Spleen (tissue), 7 donors: Measurements from ENCODE around the gene HLA-G.

Experiments
- POLR2A ChIP-seq, 3 donors: fragments of 450-650 bp; IDR thresholded peaks; one replicate each; pipeline ENCODE4 v1.5.1; 2017; ENCODE audit warnings: antibody characterized with exemption in 3 of 3, mild to moderate bottlenecking in 1 of 3
- POLR2AphosphoS5 ChIP-seq, 3 donors: sonication (generic); formaldehyde crosslinking; IDR thresholded peaks; one replicate each; pipeline ENCODE4 v1.5.1; 2017; ENCODE audit warnings: antibody characterized with exemption in 3 of 3
- TF ChIP-seq, protein P1 (sequence below), 11 experiments: fragments of 200-600 bp in 7 of 11; fragments of 450-650 bp in 4 of 11; sonication (generic) in 4 of 11; IDR thresholded peaks in 8 of 11; conservative IDR thresholded peaks in 3 of 11; 1 replicate in 7 of 11; 2 replicates in 4 of 11; pipeline versions ENCODE4 v1.4.0 to v1.8.0; 2016 to 2021; ENCODE audit warnings: antibody characterized with exemption in 11 of 11, inconsistent platforms in 4 of 11, mild to moderate bottlenecking in 1 of 11
- donor health status: DM: no; HTN: no; CAD: no; lungs with moderate emphysema.
- donor health status: DM: no; HTN: no; CAD: no.
- donor health status: DM: no; HTN: no; CAD: no.

DNA sequence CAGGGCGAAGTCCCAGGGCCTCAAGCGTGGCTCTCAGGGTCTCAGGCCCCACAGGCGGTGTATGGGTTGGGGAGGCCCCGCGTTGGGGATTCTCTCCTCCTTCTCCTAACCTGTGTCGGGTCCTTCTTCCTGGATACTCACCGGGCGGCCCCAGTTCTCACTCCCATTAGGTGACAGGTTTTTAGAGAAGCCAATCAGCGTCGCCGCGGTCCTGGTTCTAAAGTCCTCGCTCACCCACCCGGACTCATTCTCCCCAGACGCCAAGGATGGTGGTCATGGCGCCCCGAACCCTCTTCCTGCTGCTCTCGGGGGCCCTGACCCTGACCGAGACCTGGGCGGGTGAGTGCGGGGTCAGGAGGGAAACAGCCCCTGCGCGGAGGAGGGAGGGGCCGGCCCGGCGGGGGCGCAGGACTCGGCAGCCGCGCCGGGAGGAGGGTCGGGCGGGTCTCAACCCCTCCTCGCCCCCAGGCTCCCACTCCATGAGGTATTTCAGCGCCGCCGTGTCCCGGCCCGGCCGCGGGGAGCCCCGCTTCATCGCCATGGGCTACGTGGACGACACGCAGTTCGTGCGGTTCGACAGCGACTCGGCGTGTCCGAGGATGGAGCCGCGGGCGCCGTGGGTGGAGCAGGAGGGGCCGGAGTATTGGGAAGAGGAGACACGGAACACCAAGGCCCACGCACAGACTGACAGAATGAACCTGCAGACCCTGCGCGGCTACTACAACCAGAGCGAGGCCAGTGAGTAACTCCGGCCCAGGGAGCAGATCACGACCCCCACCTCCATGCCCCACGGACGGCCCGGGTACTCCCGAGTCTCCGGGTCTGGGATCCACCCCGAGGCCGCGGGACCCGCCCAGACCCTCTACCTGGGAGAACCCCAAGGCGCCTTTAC is at the start of gene HLA-G:
- TF ChIP-seq, protein P1, sequence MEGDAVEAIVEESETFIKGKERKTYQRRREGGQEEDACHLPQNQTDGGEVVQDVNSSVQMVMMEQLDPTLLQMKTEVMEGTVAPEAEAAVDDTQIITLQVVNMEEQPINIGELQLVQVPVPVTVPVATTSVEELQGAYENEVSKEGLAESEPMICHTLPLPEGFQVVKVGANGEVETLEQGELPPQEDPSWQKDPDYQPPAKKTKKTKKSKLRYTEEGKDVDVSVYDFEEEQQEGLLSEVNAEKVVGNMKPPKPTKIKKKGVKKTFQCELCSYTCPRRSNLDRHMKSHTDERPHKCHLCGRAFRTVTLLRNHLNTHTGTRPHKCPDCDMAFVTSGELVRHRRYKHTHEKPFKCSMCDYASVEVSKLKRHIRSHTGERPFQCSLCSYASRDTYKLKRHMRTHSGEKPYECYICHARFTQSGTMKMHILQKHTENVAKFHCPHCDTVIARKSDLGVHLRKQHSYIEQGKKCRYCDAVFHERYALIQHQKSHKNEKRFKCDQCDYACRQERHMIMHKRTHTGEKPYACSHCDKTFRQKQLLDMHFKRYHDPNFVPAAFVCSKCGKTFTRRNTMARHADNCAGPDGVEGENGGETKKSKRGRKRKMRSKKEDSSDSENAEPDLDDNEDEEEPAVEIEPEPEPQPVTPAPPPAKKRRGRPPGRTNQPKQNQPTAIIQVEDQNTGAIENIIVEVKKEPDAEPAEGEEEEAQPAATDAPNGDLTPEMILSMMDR (IDR thresholded peaks at IDR 0.05 in 8 of 11, conservative IDR thresholded peaks at IDR 0.05 in 3 of 11), result no peak
- TF ChIP-seq POLR2A (IDR thresholded peaks at IDR 0.05) (no peak), POLR2AphosphoS5 (IDR thresholded peaks at IDR 0.05) (no peak)
